A549 (cell line): Measurements from ENCODE around the gene MADCAM1. TPM values are rescaled to one million over a fixed set of nuclear protein-coding genes. Genes with fewer than 3 reads are reported as not detected.

Source experiments
- ATAC-seq, 2 experiments: fragments of 200-7000 bp in 1 of 2; fragments of >200 bp in 1 of 2; cut with Nextera tagmentation in 1 of 2; cut with Tn5 transposase in 1 of 2; 3 replicates each; pipeline versions ENCODE4 v1.8.0 to v1.9.1; 2018 to 2020; ENCODE audit warnings: mild to moderate bottlenecking in 1 of 2, moderate library complexity in 1 of 2
- CTCF ChIA-PET: fragments of 300-600 bp; sonication (Branson Sonifier 250); formaldehyde crosslinking; extraction: SDS; loops from one replicate; lab custom pipeline; 2021; ENCODE audit warnings: antibody characterized with exemption, inconsistent platforms; lab: Yijun Ruan, JAX
- POLR2A ChIA-PET: fragments of 350-600 bp; formaldehyde crosslinking; extraction: SDS; loops from one replicate; lab custom pipeline; 2021; ENCODE audit warnings: antibody characterized with exemption, inconsistent platforms; lab: Yijun Ruan, JAX
- DNase-seq, 2 experiments: peaks; one replicate each; pipeline versions ENCODE4 v3.0.0 to v3.0.0-alpha.2; 2011 to 2016; ENCODE audit warnings: low read depth in 1 of 2, low spot score in 1 of 2
- FAIRE-seq: peaks from 2 replicates; lab custom pipeline; 2011; peaks lifted over from hg19 to GRCh38; lab: Jason Lieb, UNC
- H3K27ac ChIP-seq, 2 experiments: fragments of >200 bp; sonication (Bioruptor Twin); formaldehyde crosslinking; 3 replicates each; pipeline ENCODE4 v1.5.1; 2016 to 2017
- H3K4me1 ChIP-seq: fragments of >200 bp; sonication (Bioruptor Twin); formaldehyde crosslinking; 3 replicates; pipeline ENCODE4 v1.6.1; 2016
- H3K4me2 ChIP-seq: fragments of >200 bp; sonication (Bioruptor Twin); formaldehyde crosslinking; 3 replicates; pipeline ENCODE4 v1.6.1; 2016
- H3K4me3 ChIP-seq: fragments of >200 bp; sonication (Bioruptor Twin); formaldehyde crosslinking; 3 replicates; pipeline ENCODE4 v1.5.1; 2016
- H3K9me3 ChIP-seq: fragments of >200 bp; sonication (Bioruptor Twin); formaldehyde crosslinking; 3 replicates; pipeline ENCODE4 v1.6.1; 2016
- ATOH8 ChIP-seq: fragments of 250-450 bp; sonication (Bioruptor Pico); IDR thresholded peaks from 2 replicates; pipeline ENCODE4 v1.5.0; 2020; ENCODE audit warnings: low read depth, mild to moderate bottlenecking, moderate library complexity
- BHLHE40 ChIP-seq: IDR thresholded peaks from 2 replicates; pipeline ENCODE4 v1.6.1; 2012; ENCODE audit warnings: low read depth, low read length, inconsistent platforms
- CBX2 ChIP-seq: fragments of 200-600 bp; sonication (generic); IDR thresholded peaks from 2 replicates; pipeline ENCODE4 v1.6.1; 2016; ENCODE audit warnings: low read depth, mild to moderate bottlenecking, borderline replicate concordance
- CHD2 ChIP-seq: fragments of 150-350 bp; IDR thresholded peaks from 2 replicates; pipeline ENCODE4 v1.6.1; 2014; ENCODE audit warnings: low read length; ENCODE audit not compliant: partially characterized antibody
- CHD4 ChIP-seq: fragments of 200-600 bp; sonication (generic); IDR thresholded peaks from 2 replicates; pipeline ENCODE4 v1.6.1; 2016; ENCODE audit warnings: antibody characterized with exemption, mild to moderate bottlenecking, borderline replicate concordance
- EHF ChIP-seq: fragments of 250-450 bp; sonication (Bioruptor Pico); IDR thresholded peaks from 2 replicates; pipeline ENCODE4 v1.5.0; 2020; ENCODE audit warnings: mild to moderate bottlenecking
- EHMT2 ChIP-seq: fragments of 200-600 bp; sonication (generic); IDR thresholded peaks from 2 replicates; pipeline ENCODE4 v1.6.1; 2016; ENCODE audit warnings: antibody characterized with exemption, low read depth, mild to moderate bottlenecking, moderate library complexity
- FOSL2 ChIP-seq, 2 experiments: fragments of 450-650 bp in 1 of 2; fragments of >200 bp in 1 of 2; sonication (Bioruptor Twin) in 1 of 2; formaldehyde crosslinking; IDR thresholded peaks; 2 replicates each; pipeline versions ENCODE4 v1.5.0 to v1.6.1; 2016 to 2020; ENCODE audit warnings: mild to moderate bottlenecking in 1 of 2, moderate library complexity in 1 of 2
- GATA3 ChIP-seq: IDR thresholded peaks from 2 replicates; pipeline ENCODE4 v1.6.1; 2012; ENCODE audit warnings: borderline replicate concordance
- JUN ChIP-seq, 2 experiments: fragments of >200 bp; sonication (Bioruptor Twin); formaldehyde crosslinking; IDR thresholded peaks; 2 replicates in 1 of 2; 3 replicates in 1 of 2; pipeline ENCODE4 v1.6.1; 2016 to 2017
- KDM1A ChIP-seq: fragments of 200-600 bp; sonication (generic); IDR thresholded peaks from 2 replicates; pipeline ENCODE4 v1.6.1; 2016; ENCODE audit warnings: low read depth, mild to moderate bottlenecking
- MAFK ChIP-seq: fragments of 450-650 bp; IDR thresholded peaks from 2 replicates; pipeline ENCODE4 v1.6.1; 2014; ENCODE audit not compliant: partially characterized antibody
- MAZ ChIP-seq: fragments of 150-350 bp; IDR thresholded peaks from 2 replicates; pipeline ENCODE4 v1.6.1; 2014; ENCODE audit warnings: antibody characterized with exemption, low read depth, low read length, borderline replicate concordance
- PHF8 ChIP-seq: fragments of 200-600 bp; sonication (generic); IDR thresholded peaks from 2 replicates; pipeline ENCODE4 v1.6.1; 2016; ENCODE audit warnings: low read depth, mild to moderate bottlenecking, antibody characterized with exemption, moderate library complexity, borderline replicate concordance
- RARB ChIP-seq: fragments of 250-450 bp; sonication (Bioruptor Pico); IDR thresholded peaks from 2 replicates; pipeline ENCODE4 v1.8.0; 2021; ENCODE audit warnings: mild to moderate bottlenecking, moderate library complexity
- RFX5 ChIP-seq: fragments of 450-650 bp; IDR thresholded peaks from 2 replicates; pipeline ENCODE4 v1.7.1; 2014; ENCODE audit warnings: antibody characterized with exemption, mild to moderate bottlenecking, moderate library complexity
- RNF2 ChIP-seq: fragments of 200-600 bp; sonication (generic); IDR thresholded peaks from 2 replicates; pipeline ENCODE4 v1.6.1; 2016; ENCODE audit warnings: low read depth, mild to moderate bottlenecking, antibody characterized with exemption, moderate library complexity, borderline replicate concordance
- TFCP2L1 ChIP-seq: fragments of 250-450 bp; sonication (Bioruptor Pico); IDR thresholded peaks from 2 replicates; pipeline ENCODE4 v1.5.0; 2021; ENCODE audit warnings: mild to moderate bottlenecking
- ZC3H11A ChIP-seq: fragments of 450-650 bp; IDR thresholded peaks from 2 replicates; pipeline ENCODE4 v1.6.1; 2014; ENCODE audit warnings: antibody characterized with exemption, mild to moderate bottlenecking
- ZFP36 ChIP-seq: fragments of 450-650 bp; IDR thresholded peaks from 2 replicates; pipeline ENCODE4 v1.6.1; 2014; ENCODE audit warnings: borderline replicate concordance; ENCODE audit not compliant: partially characterized antibody
- ZNF302 ChIP-seq: fragments of 250-450 bp; sonication (Bioruptor Pico); IDR thresholded peaks from 2 replicates; pipeline ENCODE4 v1.9.0; 2021; ENCODE audit warnings: inconsistent platforms, mild to moderate bottlenecking, moderate library complexity
- WGBS: methylation state at CpG from one replicate; pipeline ENCODE4 v1.1.6; 2017; ENCODE audit errors: missing lambda C conversion rate; 5-methylcytosine and 5-hydroxymethylcytosine counted together
- polyA plus RNA-seq, 4 experiments: library from polyadenylated mRNA; depleted of rRNA in 3 of 4; stranded (reverse); fragments of >200 nt; fragmentation: RNase III in 1 of 4; extraction: RNeasy Plus Mini Kit Qiagen cat#74134 plus additional on column Dnase treatment in 1 of 4; gene quantifications; 2 replicates in 3 of 4; 3 replicates in 1 of 4; pipeline ENCODE4 v1.2.3, GENCODE V29; 2011 to 2017
- TF ChIP-seq, protein P1 (sequence below): fragments of >200 bp; sonication (Bioruptor Twin); formaldehyde crosslinking; IDR thresholded peaks from 2 replicates; pipeline ENCODE4 v1.6.1; 2016
- TF ChIP-seq, protein P2 (sequence below): IDR thresholded peaks from 2 replicates; pipeline ENCODE4 v1.6.1; 2012
- TF ChIP-seq, protein P3 (sequence below): fragments of 200-600 bp; sonication (generic); IDR thresholded peaks from 2 replicates; pipeline ENCODE4 v1.6.1; 2016; ENCODE audit warnings: antibody characterized with exemption, mild to moderate bottlenecking, moderate library complexity

Gene MADCAM1
- polyA plus RNA-seq, 2 of the 4 experiments (the other 2 are of a cell fraction) = 0.06 to 0.25 TPM

DNA sequence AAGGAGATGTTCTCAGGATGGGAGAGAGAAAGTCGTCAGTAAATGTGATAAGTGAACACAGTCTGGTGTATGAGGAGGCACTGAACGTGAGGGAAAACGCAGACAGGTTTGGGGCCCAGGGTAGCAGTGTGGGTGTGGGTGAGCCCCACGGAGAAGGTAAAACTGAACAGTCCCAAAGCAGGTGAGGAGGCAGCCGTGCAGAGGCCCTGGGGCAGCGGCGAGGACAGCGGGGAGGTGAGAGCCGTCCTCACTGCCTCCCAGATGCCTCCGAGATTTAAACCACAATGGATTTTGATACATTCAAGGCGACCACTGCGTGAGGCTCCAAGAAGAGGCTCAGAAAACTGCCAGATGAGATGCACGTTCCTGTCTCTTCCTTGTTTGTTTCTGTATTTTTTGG is 20.9 kb upstream of the MADCAM1 start:
- ChIA-PET CTCF (no interaction called here), POLR2A (no interaction called here)
- 73% methylated on average over 13 of the region's 13 CpGs for WGBS
- Histone ChIP-seq H3K4me1 (no peaks in the 10 kb centered on the region), H3K4me3 (no peak overlapping the region), H3K4me2 (no peak overlapping the region), H3K9me3 (no peaks in the 10 kb centered on the region), H3K27ac (no peak overlapping the region)
- DNase-seq (no peak), FAIRE-seq (no peak), ATAC-seq (no peak)
- TF ChIP-seq KDM1A (no peak), EHMT2 (no peak), BHLHE40 (no peak), EHF (CRISPR knock-in tag) (no peak), MAZ (no peak), FOSL2 (IDR thresholded peaks at IDR 0.05) (no peak), FOSL2 (CRISPR knock-in tag; IDR thresholded peaks at IDR 0.05) (no peak), PHF8 (no peak), ZC3H11A (no peak)

DNA sequence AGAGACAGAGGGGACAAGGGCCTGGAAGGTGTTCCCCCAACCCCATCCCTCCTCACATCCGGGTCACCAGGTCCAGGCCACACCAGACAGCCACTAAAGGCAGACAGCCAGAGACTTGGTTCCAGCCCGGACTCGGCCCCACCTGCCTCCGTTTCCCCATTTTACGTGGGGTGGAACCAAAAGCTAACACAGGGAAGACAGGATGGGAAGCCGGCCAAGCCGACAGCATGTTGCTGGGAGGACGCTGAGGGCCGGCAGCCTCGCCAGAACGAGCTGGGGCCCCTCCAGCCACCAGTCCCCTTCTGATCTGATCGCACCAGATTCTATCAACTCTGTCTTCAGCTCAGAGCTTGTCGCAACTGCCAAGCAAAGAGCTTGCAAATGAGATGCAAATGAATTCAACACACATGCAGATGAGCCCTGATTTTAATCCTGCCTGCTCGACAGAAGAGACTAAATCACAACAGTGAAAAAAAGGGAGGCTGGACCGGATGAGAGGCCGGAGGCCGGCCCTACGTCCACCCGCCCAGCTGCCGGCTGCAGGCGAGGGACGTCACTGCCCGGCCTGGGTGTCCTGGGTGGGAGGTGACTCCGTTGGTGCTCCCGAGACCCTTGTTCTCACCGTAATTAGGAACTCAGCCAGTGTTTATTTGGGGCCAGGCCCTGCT is 17.9 kb upstream of the MADCAM1 start:
- H3K4me3 ChIP-seq = no peak overlapping the region
- TF ChIP-seq, protein P1, sequence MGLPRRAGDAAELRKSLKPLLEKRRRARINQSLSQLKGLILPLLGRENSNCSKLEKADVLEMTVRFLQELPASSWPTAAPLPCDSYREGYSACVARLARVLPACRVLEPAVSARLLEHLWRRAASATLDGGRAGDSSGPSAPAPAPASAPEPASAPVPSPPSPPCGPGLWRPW = no peak
- TF ChIP-seq MAFK = no peak
- TF ChIP-seq GATA3 = no peak
- TF ChIP-seq RFX5 = no peak
- no peak for TF ChIP-seq ZNF302
- no peak for TF ChIP-seq ATOH8 (CRISPR knock-in tag)
- TF ChIP-seq RARB (CRISPR knock-in tag) = no peak
- no peak for TF ChIP-seq TFCP2L1 (CRISPR knock-in tag)
- no peak for TF ChIP-seq MAZ
- TF ChIP-seq ZFP36 = no peak
- TF ChIP-seq, protein P2, sequence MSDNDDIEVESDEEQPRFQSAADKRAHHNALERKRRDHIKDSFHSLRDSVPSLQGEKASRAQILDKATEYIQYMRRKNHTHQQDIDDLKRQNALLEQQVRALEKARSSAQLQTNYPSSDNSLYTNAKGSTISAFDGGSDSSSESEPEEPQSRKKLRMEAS = no peak
- TF ChIP-seq CHD2 = no peak
- TF ChIP-seq JUN (IDR thresholded peaks at IDR 0.05) = no peak
- no peak for TF ChIP-seq CBX2
- TF ChIP-seq, protein P3, sequence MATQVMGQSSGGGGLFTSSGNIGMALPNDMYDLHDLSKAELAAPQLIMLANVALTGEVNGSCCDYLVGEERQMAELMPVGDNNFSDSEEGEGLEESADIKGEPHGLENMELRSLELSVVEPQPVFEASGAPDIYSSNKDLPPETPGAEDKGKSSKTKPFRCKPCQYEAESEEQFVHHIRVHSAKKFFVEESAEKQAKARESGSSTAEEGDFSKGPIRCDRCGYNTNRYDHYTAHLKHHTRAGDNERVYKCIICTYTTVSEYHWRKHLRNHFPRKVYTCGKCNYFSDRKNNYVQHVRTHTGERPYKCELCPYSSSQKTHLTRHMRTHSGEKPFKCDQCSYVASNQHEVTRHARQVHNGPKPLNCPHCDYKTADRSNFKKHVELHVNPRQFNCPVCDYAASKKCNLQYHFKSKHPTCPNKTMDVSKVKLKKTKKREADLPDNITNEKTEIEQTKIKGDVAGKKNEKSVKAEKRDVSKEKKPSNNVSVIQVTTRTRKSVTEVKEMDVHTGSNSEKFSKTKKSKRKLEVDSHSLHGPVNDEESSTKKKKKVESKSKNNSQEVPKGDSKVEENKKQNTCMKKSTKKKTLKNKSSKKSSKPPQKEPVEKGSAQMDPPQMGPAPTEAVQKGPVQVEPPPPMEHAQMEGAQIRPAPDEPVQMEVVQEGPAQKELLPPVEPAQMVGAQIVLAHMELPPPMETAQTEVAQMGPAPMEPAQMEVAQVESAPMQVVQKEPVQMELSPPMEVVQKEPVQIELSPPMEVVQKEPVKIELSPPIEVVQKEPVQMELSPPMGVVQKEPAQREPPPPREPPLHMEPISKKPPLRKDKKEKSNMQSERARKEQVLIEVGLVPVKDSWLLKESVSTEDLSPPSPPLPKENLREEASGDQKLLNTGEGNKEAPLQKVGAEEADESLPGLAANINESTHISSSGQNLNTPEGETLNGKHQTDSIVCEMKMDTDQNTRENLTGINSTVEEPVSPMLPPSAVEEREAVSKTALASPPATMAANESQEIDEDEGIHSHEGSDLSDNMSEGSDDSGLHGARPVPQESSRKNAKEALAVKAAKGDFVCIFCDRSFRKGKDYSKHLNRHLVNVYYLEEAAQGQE = no peak
- TF ChIP-seq CHD4 = no peak
- no peak for TF ChIP-seq RNF2
- no peak overlapping the region for H3K27ac ChIP-seq
- FAIRE-seq (no peak), DNase-seq (no peak), ATAC-seq (no peak)
- H3K9me3 ChIP-seq = no peaks in the 10 kb centered on the region
- no peak overlapping the region for H3K4me2 ChIP-seq
- WGBS = 81% methylated on average over 26 of the region's 26 CpGs
- ChIA-PET CTCF (interaction anchor here (0.7 kb wide), 1 partner anchor 32 kb away, joined by 3 read pairs; no protein-coding TSS in a partner anchor), POLR2A (no interaction called here)
- H3K4me1 ChIP-seq = no peaks in the 10 kb centered on the region
